ENCODE measurements around the gene SUPT5H. TPM values are rescaled to one million over a fixed set of nuclear protein-coding genes. Genes with fewer than 3 reads are reported as not detected.

SUPT5H gene
- total RNA-seq, 1 donor, result 91.2 TPM

- H3K4me2 ChIP-seq (ENCODE audit: insufficient read depth, low read length), result no peak overlapping the region
- peaks cover 41% of the 10 kb centered on the region for H3K36me3 ChIP-seq (ENCODE audit: insufficient read depth, low read length)
- no peak overlapping the region for H2AFZ ChIP-seq (ENCODE audit: low read length)
- H3K9me3 ChIP-seq (ENCODE audit: low read depth, low read length), result no peaks in the 10 kb centered on the region
- H3K4me3 ChIP-seq (ENCODE audit: insufficient read depth, low read length), result no peak overlapping the region
- TF ChIP-seq CTCF (IDR thresholded peaks at IDR 0.05; ENCODE audit: extremely low read depth, low read depth, low read length), result no peak
- H3K4me1 ChIP-seq (ENCODE audit: insufficient read depth, low read length), result peaks cover 13% of the 10 kb centered on the region
- H3K27me3 ChIP-seq (ENCODE audit: insufficient read depth, low read length), result no peaks in the 10 kb centered on the region
- peak; percentile 51 for DNase-seq (ENCODE audit: insufficient read length, low spot score, missing footprints)
- peaks cover 18% of the 10 kb centered on the region for H4K20me1 ChIP-seq (ENCODE audit: insufficient read depth, low read length)
- no peak overlapping the region for H3K27ac ChIP-seq (ENCODE audit: low read depth, low read length)
- H3K79me2 ChIP-seq (ENCODE audit: insufficient read depth, low read length), result peaks cover 42% of the 10 kb centered on the region
Observed at GRCh38 chr19:39417463-39418181, 27.8 kb upstream of the SUPT5H start.

- Histone ChIP-seq H3K4me3 (ENCODE audit: insufficient read depth, low read length) (no peak overlapping the region), H3K27ac (ENCODE audit: low read depth, low read length) (no peak overlapping the region), H3K36me3 (ENCODE audit: insufficient read depth, low read length) (peaks cover 53% of the 10 kb centered on the region), H3K9me3 (ENCODE audit: low read depth, low read length) (no peaks in the 10 kb centered on the region), H2AFZ (ENCODE audit: low read length) (no peak overlapping the region), H4K20me1 (ENCODE audit: insufficient read depth, low read length) (peaks cover 16% of the 10 kb centered on the region), H3K4me1 (ENCODE audit: insufficient read depth, low read length) (peaks cover 10% of the 10 kb centered on the region), H3K27me3 (ENCODE audit: insufficient read depth, low read length) (no peaks in the 10 kb centered on the region), H3K4me2 (ENCODE audit: insufficient read depth, low read length) (no peak overlapping the region), H3K79me2 (ENCODE audit: insufficient read depth, low read length) (peaks cover 30% of the 10 kb centered on the region)
- no peak for TF ChIP-seq CTCF (IDR thresholded peaks at IDR 0.05; ENCODE audit: extremely low read depth, low read depth, low read length)
- peak; percentile 64 for DNase-seq (ENCODE audit: insufficient read length, low spot score, missing footprints)
Observed at GRCh38 chr19:39419003-39419402, 26.4 kb upstream of the SUPT5H start.

GRCh38 chr19:39420769-39421168 lies 24.6 kb upstream of the SUPT5H start:
- Histone ChIP-seq H3K27me3 (ENCODE audit: insufficient read depth, low read length) (no peaks in the 10 kb centered on the region), H3K4me1 (ENCODE audit: insufficient read depth, low read length) (no peaks in the 10 kb centered on the region), H2AFZ (ENCODE audit: low read length) (no peak overlapping the region), H3K27ac (ENCODE audit: low read depth, low read length) (no peak overlapping the region), H3K9me3 (ENCODE audit: low read depth, low read length) (no peaks in the 10 kb centered on the region), H4K20me1 (ENCODE audit: insufficient read depth, low read length) (peaks cover 3% of the 10 kb centered on the region), H3K4me3 (ENCODE audit: insufficient read depth, low read length) (no peak overlapping the region), H3K79me2 (ENCODE audit: insufficient read depth, low read length) (peaks cover 13% of the 10 kb centered on the region), H3K36me3 (ENCODE audit: insufficient read depth, low read length) (peaks cover 66% of the 10 kb centered on the region), H3K4me2 (ENCODE audit: insufficient read depth, low read length) (no peak overlapping the region)
- peak; percentile 60 for DNase-seq (ENCODE audit: insufficient read length, low spot score, missing footprints)
- TF ChIP-seq CTCF (IDR thresholded peaks at IDR 0.05; ENCODE audit: extremely low read depth, low read depth, low read length), result no peak

- H3K27ac ChIP-seq (ENCODE audit: low read depth, low read length), result no peak overlapping the region
- no peaks in the 10 kb centered on the region for H3K9me3 ChIP-seq (ENCODE audit: low read depth, low read length)
- H3K4me3 ChIP-seq (ENCODE audit: insufficient read depth, low read length), result no peak overlapping the region
- DNase-seq (ENCODE audit: insufficient read length, low spot score, missing footprints), result peak; percentile 51
- no peaks in the 10 kb centered on the region for H3K4me1 ChIP-seq (ENCODE audit: insufficient read depth, low read length)
- no peak for TF ChIP-seq CTCF (IDR thresholded peaks at IDR 0.05; ENCODE audit: extremely low read depth, low read depth, low read length)
- H4K20me1 ChIP-seq (ENCODE audit: insufficient read depth, low read length), result peaks cover under 1% of the 10 kb centered on the region
- H3K27me3 ChIP-seq (ENCODE audit: insufficient read depth, low read length), result no peaks in the 10 kb centered on the region
- H3K4me2 ChIP-seq (ENCODE audit: insufficient read depth, low read length), result no peak overlapping the region
- no peak overlapping the region for H2AFZ ChIP-seq (ENCODE audit: low read length)
- H3K36me3 ChIP-seq (ENCODE audit: insufficient read depth, low read length), result peaks cover 59% of the 10 kb centered on the region
- H3K79me2 ChIP-seq (ENCODE audit: insufficient read depth, low read length), result peaks cover 2% of the 10 kb centered on the region
Observed at GRCh38 chr19:39422020-39422419, 23.4 kb upstream of the SUPT5H start.
